ENCODE measurements around the gene SCGB3A1.

The SCGB3A1 gene, protein sequence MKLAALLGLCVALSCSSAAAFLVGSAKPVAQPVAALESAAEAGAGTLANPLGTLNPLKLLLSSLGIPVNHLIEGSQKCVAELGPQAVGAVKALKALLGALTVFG

DNA sequence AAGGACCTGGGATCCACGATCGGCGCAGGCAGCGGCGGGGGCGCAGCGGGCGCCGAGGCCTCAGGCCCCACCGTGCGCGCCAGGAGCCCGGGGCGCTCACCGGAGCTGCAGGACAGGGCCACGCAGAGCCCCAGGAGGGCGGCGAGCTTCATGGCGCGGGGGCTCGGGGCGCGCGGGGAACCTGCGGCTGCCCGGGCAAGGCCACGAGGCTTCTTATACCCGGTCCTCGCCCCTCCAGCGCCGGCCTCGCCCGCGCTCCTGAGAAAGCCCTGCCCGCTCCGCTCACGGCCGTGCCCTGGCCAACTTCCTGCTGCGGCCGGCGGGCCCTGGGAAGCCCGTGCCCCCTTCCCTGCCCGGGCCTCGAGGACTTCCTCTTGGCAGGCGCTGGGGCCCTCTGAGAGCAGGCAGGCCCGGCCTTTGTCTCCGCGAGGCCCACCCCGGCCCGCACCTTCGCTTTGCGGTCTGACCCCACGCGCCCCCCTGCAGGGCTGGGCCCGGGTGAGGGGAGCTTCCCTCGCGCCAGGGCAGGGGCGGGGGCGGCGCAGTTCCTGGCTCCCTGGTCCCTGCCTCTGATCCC is at the start of gene SCGB3A1:
TSS of gene SCGB3A1 (minus strand) at position 189 of the 577 bp plus-strand sequence. CDS start at position 152, 37 bp downstream.
- DNase-seq: no peak

DNA sequence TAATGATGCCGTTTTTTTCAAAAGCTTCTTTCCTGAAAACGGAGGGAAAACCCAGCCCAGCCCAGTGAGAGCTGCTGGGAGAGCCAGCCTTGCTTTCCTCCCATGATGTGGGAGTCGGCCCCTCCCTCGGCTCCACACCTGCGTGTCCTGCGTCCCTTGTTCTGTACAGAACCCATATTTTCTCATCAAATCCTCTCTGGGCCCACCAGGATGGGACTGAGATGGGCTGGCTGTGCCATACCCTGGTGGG is 49.2 kb upstream of the SCGB3A1 start:
- no peak for DNase-seq

DNA sequence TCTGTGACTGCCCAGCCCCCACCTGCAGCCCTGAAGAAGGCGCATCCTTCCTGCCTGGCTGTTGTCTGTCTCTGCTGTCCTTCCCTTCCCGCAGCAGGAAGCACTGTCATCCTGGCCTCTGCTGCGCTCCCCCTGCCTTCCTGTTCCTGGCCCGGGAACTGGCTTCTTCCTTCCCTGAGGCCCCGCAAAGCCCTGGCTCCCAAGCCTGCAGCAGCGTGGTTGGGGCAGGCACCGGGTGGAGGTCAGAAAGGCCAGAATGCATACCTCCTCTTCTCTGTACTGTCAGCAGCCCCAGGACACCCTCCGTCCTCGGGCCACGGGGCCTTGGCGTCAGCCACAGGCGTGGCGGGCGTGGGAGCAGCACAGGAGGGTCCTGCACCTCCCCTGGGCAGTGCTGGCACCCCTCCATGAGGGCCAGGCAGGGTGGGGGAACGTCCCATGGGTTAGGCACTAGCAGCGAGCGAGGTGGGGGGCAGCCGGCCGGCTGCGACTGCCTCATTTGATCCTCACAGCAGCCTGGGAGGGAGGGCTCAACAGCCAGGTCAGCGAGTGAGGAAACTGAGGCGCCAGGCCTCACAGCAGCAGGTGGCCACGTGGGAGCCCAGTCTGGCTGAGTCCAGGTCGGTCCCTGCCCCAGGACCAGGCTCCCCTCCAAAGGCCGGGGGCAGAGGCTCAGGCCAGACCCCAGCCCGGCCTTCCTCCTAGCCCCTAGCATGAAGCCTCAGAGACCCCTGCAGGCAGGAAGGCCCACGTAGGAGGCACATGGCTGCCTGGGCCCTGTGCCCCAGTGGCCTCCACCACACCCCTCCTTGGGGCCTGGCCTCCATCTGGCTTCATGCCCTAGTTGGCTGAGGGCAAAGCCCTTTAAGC is 48.7 kb upstream of the SCGB3A1 start:
- DNase-seq: no peak

DNA sequence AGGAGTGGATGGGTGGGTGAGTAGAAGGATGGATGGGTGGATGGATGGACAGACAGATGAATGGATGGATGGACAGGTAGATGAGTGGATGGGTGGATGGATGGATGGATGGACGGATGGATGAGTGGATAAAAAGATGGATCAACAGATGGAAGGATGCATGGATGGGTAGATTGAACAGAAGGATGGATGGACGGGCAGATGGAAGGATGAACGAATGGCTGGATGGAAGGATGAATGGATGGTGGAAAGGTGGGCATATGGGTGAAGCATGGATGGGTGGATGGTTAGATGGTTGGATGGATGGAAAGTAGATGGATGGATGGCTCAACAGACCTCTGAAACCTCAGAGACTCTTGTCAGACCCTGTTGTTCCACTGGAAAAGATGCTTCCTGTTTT is 48.0 kb upstream of the SCGB3A1 start:
- no peak for DNase-seq

DNA sequence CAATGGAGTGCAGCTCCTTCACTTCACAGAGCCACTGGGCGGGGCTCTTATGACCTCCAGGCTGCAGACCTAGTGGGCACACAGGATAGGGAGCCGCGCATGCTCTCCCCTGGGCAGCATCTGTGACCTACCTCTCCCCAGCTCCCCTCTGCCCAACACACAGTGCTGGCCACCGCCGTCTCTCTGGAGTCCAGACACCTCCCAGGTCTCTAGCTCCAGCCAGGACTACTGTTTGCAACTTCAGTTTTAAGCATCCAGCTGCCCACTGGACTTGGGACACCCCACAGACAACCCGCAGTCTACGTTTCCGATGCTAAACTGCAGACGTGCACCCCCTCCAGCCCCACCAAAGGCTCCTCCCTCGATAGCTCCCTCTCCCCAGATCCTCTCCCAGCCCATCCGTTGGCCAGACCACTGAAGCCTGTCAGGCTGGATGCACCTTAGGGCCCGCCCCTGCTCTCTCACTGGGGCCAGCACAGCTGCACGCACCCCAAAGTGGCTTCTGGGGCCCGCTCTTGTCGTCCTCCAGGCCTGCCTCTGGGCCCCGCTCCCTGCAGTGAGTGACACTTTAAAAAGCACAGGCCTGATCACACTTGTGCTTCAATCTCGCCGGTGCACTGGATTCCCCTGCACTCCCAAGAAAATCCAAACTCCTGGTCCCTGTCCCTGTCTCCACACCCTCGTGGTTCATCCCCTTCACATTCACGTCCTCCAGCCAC is 46.8 kb upstream of the SCGB3A1 start:
- no peak for DNase-seq

DNA sequence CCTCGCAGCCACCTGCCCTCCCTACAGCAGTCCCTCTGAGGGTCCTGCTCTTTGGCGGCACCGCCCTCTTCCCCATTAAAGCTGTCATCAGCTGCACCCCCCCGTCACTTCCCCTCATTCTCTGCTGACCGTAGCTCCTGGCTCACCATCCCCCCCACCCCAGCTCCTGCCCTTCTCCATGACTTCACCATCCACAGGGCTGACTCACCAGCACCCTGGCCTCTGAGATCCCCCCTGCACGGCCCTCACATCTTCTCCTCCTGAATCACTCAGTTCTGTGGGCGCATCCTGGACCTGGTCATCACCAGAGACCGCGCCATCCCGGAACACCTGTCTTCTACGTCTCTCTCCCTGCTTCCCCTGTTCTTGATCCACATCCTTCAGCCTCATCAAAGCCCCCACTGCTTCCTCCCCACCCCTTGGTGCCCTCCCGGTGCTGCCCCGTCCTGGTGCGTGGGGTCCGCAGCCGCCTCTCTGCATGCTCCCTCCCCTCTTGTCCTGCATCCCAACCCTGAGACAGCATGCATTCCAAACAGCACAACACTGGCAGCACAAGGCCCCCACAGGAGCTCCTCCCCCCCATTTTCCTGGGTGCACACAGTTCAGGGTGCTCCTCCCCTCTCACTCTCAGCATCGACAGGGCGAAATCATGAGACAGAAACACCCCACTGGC is 45.2 kb upstream of the SCGB3A1 start:
- no peak for DNase-seq

DNA sequence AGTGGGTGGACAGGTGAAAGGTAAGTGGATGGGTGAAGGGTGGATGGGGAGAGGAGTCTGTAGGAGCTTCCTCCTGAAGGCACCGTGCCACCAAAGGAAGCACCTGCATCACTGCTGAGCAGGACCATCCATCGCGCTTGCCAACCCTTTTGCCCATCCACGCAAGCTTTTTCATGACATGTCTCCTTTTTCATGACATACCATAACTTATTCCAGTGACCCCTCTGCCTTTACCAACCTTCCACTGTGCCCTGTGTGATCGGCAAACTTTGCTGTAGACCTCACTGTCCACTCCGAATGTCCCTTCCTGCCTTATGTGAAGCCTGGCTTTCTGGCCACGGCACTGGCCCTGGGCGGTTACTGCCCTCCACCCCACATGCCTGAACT is 44.7 kb upstream of the SCGB3A1 start:
- DNase-seq: no peak

DNA sequence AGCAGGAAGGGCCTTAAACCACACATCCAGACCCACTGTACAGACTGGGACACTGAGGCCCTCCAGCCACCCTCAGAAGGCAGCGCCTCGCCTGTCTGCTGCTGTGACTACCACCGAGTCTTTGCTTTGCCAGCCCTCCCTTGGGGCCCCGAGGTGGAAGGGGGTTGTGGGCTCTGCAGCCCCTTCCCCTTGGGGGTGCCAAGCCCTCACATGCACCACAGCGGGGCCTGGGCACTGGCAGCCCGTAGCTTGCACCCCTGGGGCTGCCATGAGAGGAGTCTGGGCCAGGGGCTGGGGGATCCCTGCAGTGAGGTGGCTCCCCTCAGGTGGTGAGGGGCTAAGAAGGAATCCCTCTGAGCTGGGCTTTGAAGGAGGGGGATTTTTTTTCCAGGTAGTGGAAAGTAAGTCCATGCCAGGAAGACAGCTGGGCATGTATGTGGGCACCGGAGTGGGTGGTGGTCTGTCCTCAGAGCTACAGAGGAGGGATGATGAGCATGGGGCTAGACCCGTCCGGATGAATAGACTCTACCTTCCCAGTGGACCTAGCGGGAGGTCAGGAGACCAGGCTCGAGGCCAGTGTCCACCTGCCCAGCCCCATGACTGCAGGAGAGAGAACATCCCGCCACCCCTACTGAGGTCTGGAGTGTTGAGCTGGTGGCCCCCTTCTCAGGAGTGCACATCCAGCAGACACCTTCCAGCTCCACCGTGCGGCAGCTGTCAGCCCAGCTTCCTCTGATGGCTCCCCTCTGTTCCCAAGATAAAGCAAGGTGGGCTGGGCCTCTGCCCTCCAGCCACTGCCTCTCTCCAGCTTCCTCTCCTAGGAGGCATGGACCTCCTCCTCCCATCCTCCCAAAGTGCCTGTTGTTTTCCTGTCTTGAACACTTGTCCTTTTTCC is 42.2 kb upstream of the SCGB3A1 start:
- DNase-seq: no peak

DNA sequence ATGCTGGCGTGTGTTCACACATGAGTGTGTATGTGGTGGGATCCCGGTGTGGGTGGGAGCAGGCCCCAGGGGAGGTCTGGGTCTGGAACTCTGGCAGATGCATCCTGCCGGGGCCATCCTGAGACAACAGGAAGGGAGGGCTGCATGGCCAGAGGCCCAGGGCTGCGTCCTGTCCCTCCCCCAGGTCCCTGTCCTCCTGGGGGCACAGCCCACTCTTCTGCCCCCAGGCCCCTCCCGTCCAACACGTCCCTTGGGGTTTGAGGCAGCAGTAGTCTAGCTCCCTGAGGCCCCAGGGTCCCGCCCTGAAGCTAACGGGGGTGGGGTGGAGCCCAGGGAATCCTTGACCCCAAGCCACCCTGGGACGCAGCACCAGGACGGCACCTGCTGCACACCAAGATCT is 41.5 kb upstream of the SCGB3A1 start:
- no peak for DNase-seq

DNA sequence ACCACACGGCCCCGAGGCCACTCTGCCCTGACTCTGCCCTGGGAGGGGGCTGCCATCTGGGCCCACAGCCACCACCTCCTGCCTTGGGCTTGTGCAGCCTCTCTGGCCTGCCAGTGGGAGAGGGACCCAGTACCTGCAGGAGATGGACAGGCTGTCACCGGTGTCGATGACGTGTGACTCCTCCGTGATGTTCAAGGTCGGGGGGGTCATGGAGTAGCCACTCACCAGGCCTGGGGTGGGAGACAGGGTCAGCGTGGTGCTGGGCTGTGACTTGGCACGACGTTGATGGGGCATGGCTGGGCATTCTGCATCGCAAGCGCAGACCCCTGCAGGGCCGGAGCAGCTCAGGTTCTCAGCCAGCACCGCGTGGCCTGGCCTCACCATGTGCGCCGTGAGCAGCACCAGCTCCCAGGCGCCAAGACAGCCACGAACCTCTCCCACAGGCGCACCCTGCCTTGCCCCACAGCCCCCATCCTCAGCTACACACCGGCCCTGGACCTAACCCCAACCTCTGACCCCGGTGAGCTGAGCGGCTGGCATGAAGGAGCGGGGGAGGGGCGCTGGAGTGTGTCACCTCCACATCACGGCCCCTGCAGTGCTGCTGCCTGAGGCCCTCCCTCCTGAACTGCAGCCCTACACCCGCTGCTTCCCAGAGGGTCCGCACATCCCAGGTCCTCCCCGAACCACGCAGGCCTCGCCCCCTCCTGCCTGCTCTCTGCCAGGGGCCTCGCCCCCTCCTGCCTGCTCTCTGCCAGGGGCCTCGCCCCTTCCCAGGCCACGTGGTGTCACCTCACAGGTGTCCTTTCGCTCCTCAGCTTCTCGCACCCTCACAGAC is 40.5 kb upstream of the SCGB3A1 start:
- no peak for DNase-seq

DNA sequence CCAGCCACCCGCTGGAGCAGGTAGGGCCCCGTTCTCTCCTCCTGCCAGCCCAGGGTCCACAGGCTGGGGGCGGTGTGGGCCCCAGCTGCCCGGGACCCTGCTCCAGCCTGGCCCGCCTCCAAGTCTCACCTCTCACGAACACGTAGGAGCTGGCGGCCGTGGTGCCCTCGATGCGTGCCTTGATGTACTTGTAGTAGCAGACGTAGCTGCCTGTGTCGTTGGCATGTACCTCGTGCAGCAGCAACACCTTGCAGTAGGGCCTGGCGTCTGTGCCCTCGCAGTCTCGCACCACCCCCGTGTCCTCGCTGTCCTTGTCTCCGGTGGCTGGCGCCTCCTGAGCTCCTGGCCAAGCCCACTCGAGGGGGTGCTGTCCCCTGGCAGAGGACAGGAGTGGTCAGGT is 39.1 kb upstream of the SCGB3A1 start:
- no peak for DNase-seq

DNA sequence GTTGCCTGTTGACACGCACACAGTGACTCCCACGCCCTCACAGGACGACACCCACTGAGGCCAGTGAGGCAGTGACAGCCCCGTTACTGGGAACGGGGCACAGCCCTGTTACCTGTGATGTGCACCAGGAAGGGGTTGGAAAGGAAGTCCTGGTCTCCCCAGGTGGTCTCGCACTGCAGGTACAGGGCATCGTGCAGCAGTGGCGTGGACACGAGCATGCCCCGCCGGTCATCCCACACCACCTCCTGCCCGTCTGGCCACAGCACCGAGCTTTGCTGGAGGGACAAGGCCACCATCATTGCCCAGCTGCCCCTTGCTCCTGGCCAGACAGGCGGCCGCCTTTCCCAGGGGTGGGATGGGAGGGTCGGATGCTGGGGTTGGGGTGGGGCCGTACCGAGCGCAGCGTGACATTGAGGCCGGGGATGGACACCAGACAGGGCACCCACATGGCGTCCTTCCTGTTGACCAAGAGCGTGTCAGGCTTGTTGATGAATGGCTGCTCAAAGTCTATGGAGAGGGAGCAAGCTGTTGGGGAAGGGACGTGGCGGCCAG is 38.6 kb upstream of the SCGB3A1 start:
- DNase-seq: no peak

DNA sequence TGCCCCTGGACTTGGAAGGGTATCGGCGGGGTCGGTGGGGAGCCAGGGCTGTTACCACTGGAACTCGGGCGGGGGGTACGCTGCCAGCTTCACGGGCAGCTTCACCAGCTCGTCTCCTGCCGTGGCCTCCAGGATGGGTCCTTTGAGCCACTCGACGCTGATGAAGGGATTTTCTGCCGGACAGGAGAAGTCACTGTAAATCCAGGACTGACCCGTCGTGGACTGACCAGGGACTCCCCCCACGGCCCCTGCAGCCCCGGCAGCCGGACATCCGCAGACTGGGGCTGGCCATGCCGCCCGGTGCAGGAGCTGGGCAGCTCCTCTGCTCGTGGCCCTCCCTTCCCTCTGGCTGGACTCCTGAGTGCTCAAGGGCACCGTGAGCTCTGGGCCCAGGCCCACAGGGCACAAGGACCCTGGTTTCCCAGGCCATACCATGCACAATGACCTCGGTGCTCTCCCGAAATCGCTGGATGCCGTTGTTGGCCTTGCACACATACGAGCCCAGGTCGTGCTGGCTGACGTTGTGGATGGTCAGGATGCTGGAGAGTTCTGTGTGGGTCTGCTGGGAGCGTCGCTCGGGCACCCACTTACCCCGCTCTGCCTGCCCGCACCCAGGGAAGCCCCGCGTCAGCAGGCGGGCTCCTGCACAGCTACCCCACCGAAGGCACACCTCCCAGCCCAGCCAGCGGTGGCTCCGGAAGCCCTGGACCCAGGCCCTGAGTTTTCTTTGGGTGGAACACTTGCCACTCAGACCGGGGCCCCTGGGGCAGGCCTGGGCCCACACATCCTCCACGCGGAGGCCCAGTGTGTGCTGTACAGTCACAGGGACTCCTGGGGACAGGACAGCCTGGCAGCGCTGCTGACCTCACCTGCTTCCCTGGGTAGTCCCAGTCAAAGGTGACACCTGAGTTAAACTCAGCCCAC is 37.8 kb upstream of the SCGB3A1 start:
- no peak for DNase-seq

DNA sequence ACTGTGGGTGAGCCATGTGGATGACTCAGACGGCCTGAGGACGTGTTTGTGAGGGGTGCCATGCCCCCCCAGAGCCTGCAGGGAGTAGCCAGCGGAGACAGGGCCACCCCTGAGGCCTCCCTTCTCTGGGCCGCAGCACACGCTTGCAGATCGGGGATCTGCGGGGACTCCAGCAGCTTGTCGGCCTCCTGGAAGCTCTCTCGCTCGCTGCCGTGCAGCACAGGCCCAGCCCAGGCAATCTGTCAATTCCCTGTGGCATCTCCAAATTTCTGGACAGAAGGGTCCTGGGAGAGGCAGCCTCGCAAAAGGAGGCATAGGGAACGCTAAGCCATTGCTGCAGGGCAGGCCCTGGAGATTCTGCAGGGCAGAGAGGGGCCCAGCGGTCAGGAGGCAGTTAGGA is 36.9 kb upstream of the SCGB3A1 start:
- DNase-seq: no peak

DNA sequence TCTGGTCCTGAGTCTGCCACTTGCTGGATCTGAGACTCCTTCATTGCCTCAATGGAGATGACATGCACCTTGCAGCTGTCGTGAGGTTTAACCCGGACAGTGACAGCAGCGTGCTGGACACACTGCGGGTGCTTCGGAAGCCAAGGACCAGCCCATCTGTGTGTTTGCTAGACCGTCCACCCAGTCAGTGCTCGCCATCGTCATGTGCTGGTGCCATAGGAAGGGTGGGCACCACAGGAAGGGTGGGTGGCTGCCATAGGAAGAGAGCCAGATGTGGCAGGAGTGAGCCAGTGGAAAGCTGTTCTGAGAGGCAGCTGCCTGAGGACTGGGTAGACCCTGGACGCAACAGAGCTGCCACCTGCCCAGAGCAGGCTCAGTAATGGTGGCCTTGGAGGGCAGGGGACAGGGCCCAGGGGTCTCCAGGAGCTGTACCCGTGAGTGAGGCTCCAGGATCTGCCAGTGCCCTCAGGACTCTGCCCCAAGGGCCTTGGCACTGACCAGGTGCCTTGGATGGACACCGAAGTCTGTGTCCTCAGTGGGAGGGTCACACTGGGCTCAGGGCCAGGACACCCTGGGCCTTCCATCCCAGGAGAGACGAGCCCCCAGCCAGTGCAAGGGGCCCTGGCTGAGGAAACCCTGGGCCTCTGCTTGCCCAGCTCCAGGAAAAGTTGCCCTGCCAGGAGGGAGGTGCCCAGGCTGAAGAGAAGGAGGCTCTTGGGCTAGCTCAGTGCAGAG is 36.3 kb upstream of the SCGB3A1 start:
- DNase-seq: no peak

DNA sequence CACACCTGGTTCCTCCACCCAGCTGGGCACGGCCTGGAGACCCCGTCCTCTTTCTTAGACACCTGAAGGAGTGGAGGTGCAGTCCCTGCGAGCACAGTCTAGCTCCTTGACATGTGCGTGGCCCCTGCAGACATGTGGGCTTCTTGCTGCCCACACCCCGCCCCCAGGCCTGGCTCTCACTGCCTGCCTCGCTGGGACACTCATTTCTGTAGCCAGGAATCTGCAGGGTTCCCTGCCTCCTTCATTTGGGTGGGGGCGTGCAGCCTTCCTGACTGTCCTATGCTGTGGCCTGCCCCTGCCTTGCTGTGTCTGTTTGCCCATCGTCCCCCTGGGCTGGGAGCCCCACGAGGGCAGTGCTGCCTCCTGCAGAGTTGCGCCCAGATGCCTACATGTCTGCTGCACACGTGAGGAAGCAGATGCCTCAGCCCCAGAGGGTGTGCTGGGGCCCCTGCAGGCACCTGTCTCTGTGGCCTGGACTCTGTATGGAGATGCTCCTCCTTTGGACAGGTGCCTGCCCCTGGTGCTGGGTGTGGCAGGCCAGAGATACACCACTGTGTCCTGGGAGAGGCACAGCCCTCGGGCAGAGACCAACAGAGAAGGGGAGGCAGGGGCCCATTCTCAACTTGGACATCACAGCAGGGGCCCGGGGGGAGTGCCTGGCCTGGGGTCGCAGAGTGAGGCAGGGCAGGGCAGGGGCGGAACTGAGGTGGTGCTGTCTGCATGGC is 35.5 kb upstream of the SCGB3A1 start:
- DNase-seq: no peak

DNA sequence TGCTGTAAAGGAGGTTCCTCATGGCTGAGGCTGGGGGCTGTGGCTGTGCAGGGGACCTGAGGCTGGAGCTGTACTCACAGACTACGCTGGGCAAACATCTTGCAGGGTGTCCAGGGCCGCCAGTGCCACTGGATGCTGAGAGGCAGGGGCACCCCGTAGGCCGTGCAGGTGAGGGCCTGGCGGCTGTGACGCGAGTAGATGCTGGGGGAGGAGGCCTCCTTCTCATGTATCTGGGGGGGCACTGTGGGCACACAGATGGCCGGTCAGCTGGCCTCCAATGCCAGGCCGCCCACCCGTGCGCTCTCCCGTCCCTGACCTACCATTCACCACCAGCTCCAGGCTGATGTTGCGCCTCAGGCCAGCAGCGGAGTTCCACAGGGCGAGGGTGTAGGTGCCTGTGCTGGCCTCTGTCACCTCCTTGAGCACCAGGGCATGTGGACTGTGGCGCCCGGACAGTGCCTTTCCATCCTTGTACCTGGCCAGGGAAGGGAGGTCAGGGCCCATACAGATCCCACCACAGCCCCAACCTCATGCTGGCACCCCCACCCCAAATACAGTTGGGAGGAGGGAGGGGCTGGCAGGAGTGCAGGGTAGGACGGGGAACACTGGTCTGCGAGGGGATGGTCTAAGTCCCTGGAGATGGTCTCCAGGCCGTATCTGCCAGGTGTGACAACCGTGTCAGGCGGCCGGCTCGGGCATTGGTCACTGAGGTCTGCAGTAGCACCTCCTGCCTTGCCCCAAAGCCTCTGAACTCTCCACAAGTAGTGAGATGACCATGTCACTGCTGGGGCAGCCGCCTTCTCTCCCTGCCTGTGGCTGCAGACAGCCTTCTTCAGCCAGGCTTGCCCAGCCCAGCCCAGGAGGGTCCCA is 34.7 kb upstream of the SCGB3A1 start:
- DNase-seq: no peak
